ENCODE data around the gene NEUROD2. TPM values are rescaled to one million over a fixed set of nuclear protein-coding genes. Genes with fewer than 3 reads are reported as not detected.
A peak's percentile ranks its signal among the peaks of the same experiment; 100 is the strongest.

Gene NEUROD2
- total RNA-seq, 2 donors from 2014 or later: not detected

DNA sequence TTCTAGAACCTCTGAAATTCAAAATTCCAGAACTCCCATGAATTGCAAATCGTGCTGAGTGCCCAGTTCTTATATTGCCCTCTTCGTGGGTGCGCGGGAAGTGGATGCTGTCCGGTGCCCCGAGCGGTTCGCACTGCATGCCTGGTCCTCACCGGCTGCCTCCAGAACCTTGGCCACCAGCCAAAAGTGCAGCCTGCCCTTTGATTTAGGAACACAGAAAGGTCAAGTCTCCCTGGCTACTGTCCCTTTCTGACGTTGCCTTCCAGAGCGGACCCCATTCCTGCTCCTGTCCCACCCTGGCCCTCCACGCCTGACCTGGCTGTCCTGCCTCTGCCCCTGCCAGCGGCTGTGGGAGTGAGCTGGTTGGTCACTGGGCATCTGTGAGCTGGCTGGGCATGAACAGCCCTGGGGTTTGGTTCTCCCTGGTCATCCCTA, 9.7 kb downstream of the NEUROD2 start:
- Histone ChIP-seq H3K27me3 (peaks cover 0 to 61% of the 10 kb centered on the region in 2 donors), H3K36me3 (replicated peaks in 1 of 2; ENCODE audit: insufficient read depth in 1 of 2, low read depth in 2 of 2) (no peaks in the 10 kb centered on the region), H3K9me3 (no peaks in the 10 kb centered on the region), H3K4me1 (peaks cover 27% of the 10 kb centered on the region), H3K4me3 (no peak overlapping the region), H3K27ac (no peak overlapping the region)
- WGBS, 2 donors: 9% methylated on average over 13 of the region's 13 CpGs
- DNase-seq (peak in 3 of 4 donors; percentile 38 to 54 (median 45)), ATAC-seq (no peak)
- TF ChIP-seq, protein P1, sequence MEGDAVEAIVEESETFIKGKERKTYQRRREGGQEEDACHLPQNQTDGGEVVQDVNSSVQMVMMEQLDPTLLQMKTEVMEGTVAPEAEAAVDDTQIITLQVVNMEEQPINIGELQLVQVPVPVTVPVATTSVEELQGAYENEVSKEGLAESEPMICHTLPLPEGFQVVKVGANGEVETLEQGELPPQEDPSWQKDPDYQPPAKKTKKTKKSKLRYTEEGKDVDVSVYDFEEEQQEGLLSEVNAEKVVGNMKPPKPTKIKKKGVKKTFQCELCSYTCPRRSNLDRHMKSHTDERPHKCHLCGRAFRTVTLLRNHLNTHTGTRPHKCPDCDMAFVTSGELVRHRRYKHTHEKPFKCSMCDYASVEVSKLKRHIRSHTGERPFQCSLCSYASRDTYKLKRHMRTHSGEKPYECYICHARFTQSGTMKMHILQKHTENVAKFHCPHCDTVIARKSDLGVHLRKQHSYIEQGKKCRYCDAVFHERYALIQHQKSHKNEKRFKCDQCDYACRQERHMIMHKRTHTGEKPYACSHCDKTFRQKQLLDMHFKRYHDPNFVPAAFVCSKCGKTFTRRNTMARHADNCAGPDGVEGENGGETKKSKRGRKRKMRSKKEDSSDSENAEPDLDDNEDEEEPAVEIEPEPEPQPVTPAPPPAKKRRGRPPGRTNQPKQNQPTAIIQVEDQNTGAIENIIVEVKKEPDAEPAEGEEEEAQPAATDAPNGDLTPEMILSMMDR (IDR thresholded peaks at IDR 0.05): no peak
- TF ChIP-seq POLR2A (IDR thresholded peaks at IDR 0.05): no peak
- intact Hi-C loops (cut with DNase I): no loop called here

DNA sequence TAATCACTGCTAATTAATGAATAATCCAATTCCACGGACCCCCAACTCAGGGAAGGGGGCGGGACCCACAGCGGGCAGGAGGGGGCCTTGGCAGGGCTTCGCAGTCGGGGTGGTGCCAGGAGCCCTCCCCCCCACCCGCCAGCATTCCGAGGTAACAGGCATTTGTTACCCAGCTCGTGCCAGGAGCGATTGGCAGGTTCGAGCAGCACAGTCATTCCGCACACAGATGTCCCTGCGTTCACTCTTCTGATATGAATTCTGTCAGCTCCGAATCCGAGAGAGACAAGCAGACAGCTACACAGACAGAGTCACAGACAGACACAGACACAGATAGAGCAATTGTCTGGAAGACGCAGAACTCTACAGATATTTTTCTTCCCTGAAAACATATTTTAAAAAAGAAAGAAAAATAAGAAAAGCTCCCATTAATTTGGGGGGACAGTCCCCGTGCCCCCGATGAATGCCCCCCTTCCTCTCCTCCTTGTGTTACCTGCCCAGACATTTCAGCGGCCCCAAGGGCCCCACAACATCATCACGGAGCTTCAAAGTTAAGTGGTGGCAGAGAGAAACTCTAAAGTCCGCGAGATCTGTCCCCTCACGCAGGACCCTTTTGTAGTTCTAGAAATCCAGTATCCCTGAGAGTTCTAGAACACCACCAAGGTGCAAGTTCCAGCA, 10.2 kb downstream of the NEUROD2 start:
- no peaks in the 10 kb centered on the region for H3K9me3 ChIP-seq
- DNase-seq (no peak), ATAC-seq (no peak)
- intact Hi-C loops (cut with DNase I): no loop called here
- peaks cover 27% of the 10 kb centered on the region for H3K4me1 ChIP-seq
- peaks cover 0 to 61% of the 10 kb centered on the region in 2 donors for H3K27me3 ChIP-seq
- no peaks in the 10 kb centered on the region for H3K36me3 ChIP-seq (replicated peaks in 1 of 2; ENCODE audit: insufficient read depth in 1 of 2, low read depth in 2 of 2)
- no peak overlapping the region for H3K27ac ChIP-seq
- TF ChIP-seq, protein P1 (IDR thresholded peaks at IDR 0.05): no peak
- no peak for TF ChIP-seq POLR2A (IDR thresholded peaks at IDR 0.05)
- 6 to 7% methylated on average over 22 of the region's 22 CpGs for WGBS, 2 donors
- no peak overlapping the region for H3K4me3 ChIP-seq

DNA sequence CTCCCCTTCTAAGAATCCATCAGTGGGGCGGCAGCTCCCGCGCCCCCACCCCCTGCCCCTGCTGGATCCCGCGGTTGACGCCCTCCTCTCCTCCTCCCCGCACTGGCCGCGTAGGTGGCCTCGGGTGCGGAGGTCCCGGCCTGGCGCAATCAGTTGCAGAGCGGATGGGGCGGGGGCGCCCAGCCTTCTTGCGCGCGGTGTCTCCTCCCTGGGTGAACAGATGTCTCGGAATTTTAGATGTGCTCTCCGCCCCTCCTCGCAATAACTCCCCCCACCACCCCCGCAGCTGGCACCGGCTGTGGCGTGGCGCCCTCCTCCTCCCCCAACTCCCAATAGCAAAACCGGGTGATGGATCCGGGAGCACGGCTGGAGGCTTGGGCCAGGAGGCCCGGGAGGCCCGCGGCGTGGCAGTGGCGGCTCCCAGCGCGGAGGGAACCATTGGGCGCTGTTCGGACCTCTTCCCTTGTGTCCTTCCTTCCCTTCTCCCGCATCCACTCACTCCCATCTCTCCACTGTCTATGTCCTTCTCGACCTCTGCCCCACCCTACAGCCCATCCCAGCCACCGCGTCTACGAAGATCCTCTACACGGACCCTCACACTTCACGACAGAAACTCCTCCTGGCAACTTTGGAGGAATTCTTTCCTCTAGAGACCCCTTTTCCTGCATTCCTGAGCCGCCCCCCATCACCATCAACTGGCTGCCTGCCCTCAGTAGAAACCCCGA, 11.0 kb downstream of the NEUROD2 start:
- intact Hi-C loops (cut with DNase I): no loop called here
- Histone ChIP-seq H3K36me3 (replicated peaks in 1 of 2; ENCODE audit: insufficient read depth in 1 of 2, low read depth in 2 of 2) (no peaks in the 10 kb centered on the region), H3K9me3 (no peaks in the 10 kb centered on the region), H3K27ac (no peak overlapping the region), H3K4me3 (no peak overlapping the region), H3K4me1 (peaks cover 27% of the 10 kb centered on the region), H3K27me3 (peaks cover 0 to 61% of the 10 kb centered on the region in 2 donors)
- DNase-seq (no peak), ATAC-seq (no peak)
- TF ChIP-seq, protein P1 (IDR thresholded peaks at IDR 0.05): no peak
- no peak for TF ChIP-seq POLR2A (IDR thresholded peaks at IDR 0.05)
- 5 to 8% methylated on average over 17 to 47 of the region's 47 CpGs for WGBS, 2 donors

DNA sequence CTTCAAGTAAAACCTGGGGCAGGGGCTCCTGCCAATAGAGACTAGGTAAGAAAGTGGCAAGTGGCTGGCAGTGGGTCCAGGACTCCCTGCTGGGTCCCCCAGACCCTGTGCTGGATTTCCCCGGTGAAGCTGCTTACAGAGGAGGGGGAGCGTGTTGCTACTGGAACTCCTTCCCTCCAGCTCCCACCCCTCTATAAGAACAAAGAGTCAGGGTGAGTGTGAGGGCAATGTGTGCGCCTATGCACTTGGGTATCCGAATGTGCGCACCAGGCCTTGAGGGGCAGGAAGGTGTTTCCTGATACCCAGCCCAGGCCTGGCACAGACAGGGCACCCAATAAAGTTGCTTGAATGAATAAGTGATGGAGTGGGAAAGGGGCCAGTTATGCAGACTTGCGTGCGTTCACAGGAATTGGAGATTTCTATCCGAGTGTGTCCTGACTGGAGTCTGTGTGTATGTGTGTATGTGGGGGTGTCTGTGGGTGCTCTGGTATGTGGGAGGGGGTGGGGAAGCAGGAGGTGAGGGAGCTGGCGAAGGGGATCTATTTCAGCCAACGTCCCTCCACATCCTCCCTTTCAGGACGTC, 11.7 kb downstream of the NEUROD2 start:
- Histone ChIP-seq H3K36me3 (replicated peaks in 1 of 2; ENCODE audit: insufficient read depth in 1 of 2, low read depth in 2 of 2) (no peaks in the 10 kb centered on the region), H3K4me1 (peaks cover 27% of the 10 kb centered on the region), H3K9me3 (no peaks in the 10 kb centered on the region), H3K4me3 (no peak overlapping the region), H3K27me3 (peaks cover 0 to 54% of the 10 kb centered on the region in 2 donors), H3K27ac (no peak overlapping the region)
- DNase-seq: no peak
- TF ChIP-seq POLR2A (IDR thresholded peaks at IDR 0.05): no peak
- TF ChIP-seq, protein P1 (IDR thresholded peaks at IDR 0.05): no peak
- WGBS, 2 donors: 19 to 23% methylated on average over 6 to 11 of the region's 11 CpGs
- intact Hi-C loops (cut with DNase I): no loop called here
- ATAC-seq: no peak

Data from body of pancreas (tissue), 4 donors.